ENCODE results near the gene TESK2. TPM values are rescaled to one million over a fixed set of nuclear protein-coding genes. Genes with fewer than 3 reads are reported as not detected.

Gene TESK2
- total RNA-seq, 1 donor from 2014 or later = 12.2 TPM

DNA sequence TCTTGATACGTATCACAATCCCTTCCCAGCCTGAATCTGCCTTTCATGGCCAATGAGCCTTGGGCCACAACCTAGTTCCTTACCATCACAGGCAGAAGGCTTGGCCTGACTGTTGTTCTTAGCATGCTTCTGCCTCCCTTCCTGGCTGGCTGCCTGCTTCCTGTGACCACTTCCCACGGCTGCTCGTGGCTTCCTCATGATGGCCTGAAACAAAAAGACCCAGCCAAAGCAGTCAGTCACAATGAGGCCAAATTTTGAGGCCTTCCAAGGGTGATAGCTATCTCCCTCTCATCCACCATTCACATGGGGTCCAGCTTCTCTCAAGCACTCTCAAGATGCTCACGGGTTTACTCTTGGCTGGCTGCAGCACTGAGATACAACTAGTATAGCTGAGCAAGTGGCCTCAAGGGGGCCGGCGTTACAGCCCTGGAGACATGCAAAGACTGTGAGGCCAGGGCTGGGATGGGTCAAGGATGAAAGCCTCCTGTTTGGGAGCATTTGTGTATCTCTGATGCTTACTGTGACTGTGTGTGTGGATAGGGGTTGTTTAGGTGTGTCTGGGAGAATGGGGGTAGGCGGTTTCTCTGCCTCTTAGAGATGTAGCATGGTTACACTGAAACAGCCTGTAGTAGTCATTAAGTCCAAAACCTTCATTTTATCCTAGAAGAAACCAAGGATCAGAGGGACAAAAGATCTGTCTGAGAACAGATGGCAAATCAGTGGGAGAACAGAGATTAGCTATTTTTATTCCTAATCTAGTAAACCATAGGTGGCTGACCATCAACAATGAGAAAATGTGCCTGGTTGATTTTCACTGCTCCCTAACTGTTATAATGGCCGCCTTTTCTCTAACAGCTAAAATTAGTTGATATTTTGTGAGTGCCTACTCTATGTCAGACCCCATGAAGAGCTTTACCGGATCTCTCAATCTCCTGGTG lies 156.4 kb downstream of the TESK2 start:
- peaks cover 41% of the 10 kb centered on the region for H3K36me3 Mint-ChIP-seq (ENCODE audit: low read depth)
- TF ChIP-seq, protein P1, sequence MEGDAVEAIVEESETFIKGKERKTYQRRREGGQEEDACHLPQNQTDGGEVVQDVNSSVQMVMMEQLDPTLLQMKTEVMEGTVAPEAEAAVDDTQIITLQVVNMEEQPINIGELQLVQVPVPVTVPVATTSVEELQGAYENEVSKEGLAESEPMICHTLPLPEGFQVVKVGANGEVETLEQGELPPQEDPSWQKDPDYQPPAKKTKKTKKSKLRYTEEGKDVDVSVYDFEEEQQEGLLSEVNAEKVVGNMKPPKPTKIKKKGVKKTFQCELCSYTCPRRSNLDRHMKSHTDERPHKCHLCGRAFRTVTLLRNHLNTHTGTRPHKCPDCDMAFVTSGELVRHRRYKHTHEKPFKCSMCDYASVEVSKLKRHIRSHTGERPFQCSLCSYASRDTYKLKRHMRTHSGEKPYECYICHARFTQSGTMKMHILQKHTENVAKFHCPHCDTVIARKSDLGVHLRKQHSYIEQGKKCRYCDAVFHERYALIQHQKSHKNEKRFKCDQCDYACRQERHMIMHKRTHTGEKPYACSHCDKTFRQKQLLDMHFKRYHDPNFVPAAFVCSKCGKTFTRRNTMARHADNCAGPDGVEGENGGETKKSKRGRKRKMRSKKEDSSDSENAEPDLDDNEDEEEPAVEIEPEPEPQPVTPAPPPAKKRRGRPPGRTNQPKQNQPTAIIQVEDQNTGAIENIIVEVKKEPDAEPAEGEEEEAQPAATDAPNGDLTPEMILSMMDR (IDR thresholded peaks at IDR 0.05) = no peak
- H3K27ac Mint-ChIP-seq = no peak overlapping the region
- ChIA-PET CTCF (no interaction called here), POLR2A (interaction anchor here (1.1 kb wide), 1 partner anchor 59 kb away, joined by 3 read pairs; no protein-coding TSS in a partner anchor)
- DNase-seq (no peak), ATAC-seq (ENCODE audit: low read depth) (no peak)
- intact Hi-C loops (cut with micrococcal nuclease) = no loop called here
- H3K4me3 Mint-ChIP-seq = no peak overlapping the region
- no peaks in the 10 kb centered on the region for H3K9me3 Mint-ChIP-seq
- peaks cover 20% of the 10 kb centered on the region for H3K4me1 Mint-ChIP-seq
- H3K27me3 Mint-ChIP-seq = no peaks in the 10 kb centered on the region

DNA sequence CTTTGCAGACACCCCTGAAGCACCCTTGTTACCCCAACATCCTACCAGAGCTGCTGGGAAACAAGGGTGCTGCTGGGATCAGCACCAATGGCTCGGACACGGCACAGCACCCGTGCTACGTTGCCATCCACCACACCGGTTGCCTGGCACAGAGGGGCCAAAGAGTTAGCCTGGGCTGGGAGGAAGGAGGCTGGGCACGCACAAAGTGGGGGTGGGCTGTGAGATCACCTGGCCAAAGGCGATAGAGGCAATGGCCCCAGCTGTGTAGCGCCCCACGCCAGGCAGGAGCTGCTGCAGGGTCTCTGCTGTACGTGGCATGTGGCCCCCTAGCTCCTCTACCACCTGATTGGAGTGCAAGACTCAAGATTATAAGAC lies 158.6 kb downstream of the TESK2 start:
- DNase-seq (no peak), ATAC-seq (ENCODE audit: low read depth) (no peak)
- TF ChIP-seq, protein P1 (IDR thresholded peaks at IDR 0.05) = no peak
- H3K4me3 Mint-ChIP-seq = no peak overlapping the region
- CTCF ChIA-PET = no interaction called here
- H3K27ac Mint-ChIP-seq = no peak overlapping the region
- peaks cover 16% of the 10 kb centered on the region for H3K4me1 Mint-ChIP-seq
- intact Hi-C loops (cut with micrococcal nuclease) = no loop called here
- H3K36me3 Mint-ChIP-seq (ENCODE audit: low read depth) = peaks cover 36% of the 10 kb centered on the region
- POLR2A ChIA-PET = interaction anchor here (1.2 kb wide), 1 partner anchor 7 kb away, joined by 4 read pairs; the partner anchor contains the start of gene TOE1
- no peaks in the 10 kb centered on the region for H3K27me3 Mint-ChIP-seq
- H3K9me3 Mint-ChIP-seq = no peaks in the 10 kb centered on the region

- H3K27me3 Mint-ChIP-seq = no peaks in the 10 kb centered on the region
- H3K4me1 Mint-ChIP-seq = peaks cover 15% of the 10 kb centered on the region
- no peak overlapping the region for H3K4me3 Mint-ChIP-seq
- H3K27ac Mint-ChIP-seq = no peak overlapping the region
- ChIA-PET POLR2A (interaction anchor here (1.2 kb wide), 1 partner anchor 8 kb away, joined by 4 read pairs; the partner anchor contains the start of gene TOE1), CTCF (no interaction called here)
- no peaks in the 10 kb centered on the region for H3K9me3 Mint-ChIP-seq
- H3K36me3 Mint-ChIP-seq (ENCODE audit: low read depth) = peaks cover 36% of the 10 kb centered on the region
- TF ChIP-seq, protein P1 (IDR thresholded peaks at IDR 0.05) = no peak
- DNase-seq = no peak
- no peak for ATAC-seq (ENCODE audit: low read depth)
- intact Hi-C loops (cut with micrococcal nuclease) = no loop called here
Measured at GRCh38 chr1:45331436-45332345, 159.3 kb downstream of the TESK2 start.

- Mint-ChIP-seq H3K4me1 (peaks cover 18% of the 10 kb centered on the region), H3K9me3 (no peaks in the 10 kb centered on the region), H3K27me3 (no peaks in the 10 kb centered on the region), H3K27ac (peak overlapping the region; percentile 31), H3K4me3 (no peak overlapping the region), H3K36me3 (ENCODE audit: low read depth) (peaks cover 35% of the 10 kb centered on the region)
- ATAC-seq (ENCODE audit: low read depth) (no peak), DNase-seq (no peak)
- TF ChIP-seq, protein P1 (IDR thresholded peaks at IDR 0.05) = no peak
- ChIA-PET POLR2A (interaction anchor here (1.3 kb wide), 1 partner anchor 10 kb away, joined by 8 read pairs; the partner anchor contains the start of genes MUTYH and TOE1), CTCF (interaction anchor here (0.9 to 1.1 kb wide), 2 partner anchors 10 to 164 kb away, joined by 3 read pairs; partner anchors contain the start of gene TOE1)
- intact Hi-C loops (cut with micrococcal nuclease) = no loop called here
Measured at GRCh38 chr1:45329445-45329844, 161.5 kb downstream of the TESK2 start.
